GM19397 (cell line): ENCODE results near the gene PTGES.
"Not testable (repeated sequence)": the region's sequence is repeated elsewhere in the genome, so short reads cannot be mapped to it uniquely, and the experiment has no call there.

ENCODE experiments used
- ATAC-seq: cut with Tn5 transposase; IDR thresholded peaks from one replicate; pipeline ENCODE4 v1.9.1; 2021; ENCODE audit warnings: mild to moderate bottlenecking, moderate library complexity; ENCODE audit not compliant: unreplicated experiment

PTGES gene

DNA sequence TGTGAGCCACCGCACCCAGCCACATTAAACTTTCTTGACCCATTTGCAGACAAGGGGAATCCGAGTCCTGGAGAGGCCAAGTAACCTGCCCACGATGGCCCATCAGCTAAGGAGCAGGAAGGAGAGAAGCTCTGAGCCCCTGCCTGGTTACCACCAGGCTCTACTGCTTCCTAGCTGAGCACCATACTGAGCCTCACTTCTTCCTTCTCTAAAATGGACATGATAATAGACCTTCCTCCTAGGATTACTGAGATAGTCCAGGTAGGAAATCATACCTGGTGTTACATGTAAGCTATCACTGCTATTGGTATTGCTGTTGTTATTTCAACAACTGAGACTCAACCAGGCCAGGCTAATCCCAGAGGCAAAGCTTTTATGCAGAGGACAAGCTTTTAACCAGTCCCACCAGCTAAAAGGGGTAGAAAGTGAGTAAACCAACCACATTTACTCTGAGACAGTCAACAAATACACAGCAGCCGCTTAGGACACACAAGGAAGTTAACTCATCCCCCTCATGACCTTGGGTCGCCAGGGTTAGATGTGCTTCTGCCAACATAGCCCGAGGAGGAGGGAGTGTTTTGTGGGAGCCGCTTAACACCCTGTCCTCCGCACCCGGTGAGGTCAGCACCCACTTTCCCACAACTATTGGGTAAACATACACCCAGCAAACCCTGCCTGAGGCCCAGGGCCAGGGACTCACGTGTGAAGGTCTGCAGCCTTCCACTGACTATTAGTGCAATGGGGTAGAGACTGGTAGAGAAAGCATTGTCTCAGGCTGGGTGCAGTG, 20.6 kb upstream of the PTGES start:
- no peak for ATAC-seq

GRCh38 chr9:129770741-129771140, 17.9 kb upstream of the PTGES start:
- no peak for ATAC-seq

- no peak for ATAC-seq
These were observed 16.8 kb upstream of the PTGES start for GRCh38 chr9:129769669-129770068.

GRCh38 chr9:129768486-129768885, 15.6 kb upstream of the PTGES start:
- no peak for ATAC-seq

DNA sequence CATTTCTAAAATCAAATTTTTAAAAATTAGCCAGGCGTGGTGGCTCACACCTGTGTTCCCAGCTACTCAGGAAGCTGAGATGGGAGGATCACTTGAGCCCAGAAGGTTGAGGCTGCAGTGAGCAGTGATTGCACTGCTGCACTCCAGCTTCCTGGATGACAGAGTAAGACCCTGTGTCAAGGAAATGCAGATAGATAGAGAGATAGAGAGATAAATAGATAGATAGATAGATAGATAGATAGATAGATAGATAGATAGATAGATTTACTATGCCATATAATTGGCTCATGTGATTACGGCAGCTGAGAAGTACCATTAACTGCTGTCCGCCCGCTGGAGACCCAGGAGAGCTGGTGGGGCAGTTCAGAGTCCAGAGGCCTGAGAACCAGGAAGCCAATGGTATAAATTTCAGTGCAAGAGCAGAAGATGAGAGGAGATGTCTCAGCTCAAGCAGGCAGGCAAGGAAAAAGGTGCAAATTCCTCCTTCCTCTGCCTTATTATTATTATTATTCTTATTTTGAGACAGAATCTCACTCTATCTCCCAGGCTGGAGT, 13.0 kb upstream of the PTGES start:
- no peak for ATAC-seq

- ATAC-seq, result no peak
These were observed 10.4 kb upstream of the PTGES start for GRCh38 chr9:129762985-129763926.

DNA sequence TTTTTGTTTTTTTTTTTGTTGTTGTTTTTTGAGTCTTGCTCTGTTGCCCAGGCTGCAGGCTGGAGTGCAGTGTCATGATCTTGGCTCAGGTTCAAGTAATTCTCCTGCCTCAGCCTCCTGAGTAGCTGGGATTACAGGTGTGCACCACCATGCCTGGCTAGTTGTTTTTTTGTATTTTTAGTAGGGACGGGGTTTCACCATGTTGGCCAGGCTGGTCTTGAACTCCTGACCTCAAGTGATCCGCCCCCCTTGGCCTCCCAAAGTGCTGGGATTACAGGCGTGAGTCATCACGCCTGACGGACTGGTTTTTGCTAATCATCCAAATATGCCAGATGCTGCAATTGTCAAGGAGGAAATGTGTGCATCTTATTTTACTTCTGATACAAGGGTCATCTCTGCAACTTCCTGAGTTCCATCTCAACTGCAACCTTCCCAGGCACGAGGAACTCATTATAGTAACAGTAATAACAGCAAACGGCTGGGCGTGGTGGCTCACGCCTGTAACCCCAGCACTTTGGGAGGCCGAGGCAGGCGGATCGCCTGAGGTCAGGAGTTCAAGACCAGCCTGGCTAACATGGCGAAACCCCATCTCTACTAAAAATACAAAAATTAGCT, 9.6 kb upstream of the PTGES start:
- ATAC-seq, result not testable (repeated sequence)

DNA sequence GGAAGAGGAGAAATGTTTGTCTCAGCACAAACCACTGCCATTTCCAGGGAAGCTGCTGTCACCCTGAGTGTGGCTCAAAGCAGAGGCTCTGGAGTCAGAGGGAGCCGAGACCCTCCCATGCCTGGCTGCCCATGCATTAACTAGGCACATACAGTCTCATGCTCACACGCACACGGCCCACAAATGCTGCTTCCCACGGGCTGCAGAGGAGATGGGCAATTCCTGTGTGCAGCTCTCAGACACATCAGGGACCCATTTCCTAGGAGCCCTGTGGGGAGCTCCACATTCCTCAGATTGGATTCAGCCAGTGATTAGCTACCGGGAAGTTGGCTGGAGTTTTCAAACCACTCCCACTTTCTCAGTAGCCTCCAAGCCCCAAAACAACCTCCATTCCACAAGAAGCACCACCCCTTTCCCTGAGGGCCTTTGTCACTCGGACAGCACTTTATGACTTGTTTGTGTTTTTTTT, 9.1 kb upstream of the PTGES start:
- no peak for ATAC-seq

DNA sequence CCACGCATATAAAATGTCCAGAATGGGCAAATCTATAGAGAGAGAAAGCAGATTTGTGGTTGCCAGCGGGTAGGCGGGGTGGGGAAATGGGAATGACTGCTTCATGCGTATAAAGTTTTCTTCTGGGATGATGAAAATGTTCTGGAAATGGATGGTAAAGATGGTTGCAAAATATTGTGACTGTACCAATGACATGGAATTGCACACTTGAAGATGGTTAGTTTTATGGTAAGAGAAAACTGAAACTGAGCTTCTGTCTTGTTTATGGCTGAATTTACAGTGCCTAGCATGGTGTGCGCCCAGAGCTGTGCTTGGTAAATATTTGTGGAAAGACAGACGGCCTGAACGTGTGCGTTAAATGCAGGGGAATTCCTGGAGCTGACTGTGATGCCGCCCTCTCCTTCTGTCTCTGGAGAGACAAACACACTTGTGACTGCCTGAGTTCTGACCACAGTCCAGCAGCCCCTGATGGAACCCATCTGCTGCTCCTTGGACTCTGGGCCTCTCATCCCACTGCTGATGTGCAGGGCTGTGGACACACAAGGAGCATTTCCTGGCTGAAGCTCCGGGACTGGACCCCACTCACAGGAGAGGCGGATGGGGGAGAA, 8.6 kb upstream of the PTGES start:
- no peak for ATAC-seq

DNA sequence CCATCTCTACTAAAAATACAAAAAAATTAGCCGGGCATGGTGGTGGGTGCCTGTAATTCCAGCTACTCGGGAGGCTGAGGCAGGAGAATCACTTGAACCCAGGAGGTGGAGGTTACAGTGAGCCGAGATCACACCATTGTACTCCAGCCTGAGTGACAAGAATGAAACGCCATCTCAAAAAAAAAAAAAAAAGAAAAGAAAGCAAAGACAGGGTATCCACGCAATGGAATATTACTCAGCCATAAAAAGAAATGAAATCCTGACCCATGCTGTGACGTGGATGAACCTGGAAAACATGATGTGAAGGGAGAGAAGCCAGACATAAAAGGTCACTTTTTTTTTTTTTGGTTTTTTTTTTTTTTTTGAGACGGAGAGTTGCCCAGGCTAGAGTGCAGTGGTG, 7.9 kb upstream of the PTGES start:
- not testable (repeated sequence) for ATAC-seq

- no peak for ATAC-seq
These were observed 7.1 kb upstream of the PTGES start for GRCh38 chr9:129759804-129760502.

GRCh38 chr9:129759319-129759718, 6.5 kb upstream of the PTGES start:
- no peak for ATAC-seq

- no peak for ATAC-seq
These were observed 4.2 kb upstream of the PTGES start for GRCh38 chr9:129757045-129757444.

- ATAC-seq, result no peak
These were observed 3.3 kb upstream of the PTGES start for GRCh38 chr9:129756191-129756590.

GRCh38 chr9:129755151-129755550, 2.3 kb upstream of the PTGES start:
- ATAC-seq, result no peak

DNA sequence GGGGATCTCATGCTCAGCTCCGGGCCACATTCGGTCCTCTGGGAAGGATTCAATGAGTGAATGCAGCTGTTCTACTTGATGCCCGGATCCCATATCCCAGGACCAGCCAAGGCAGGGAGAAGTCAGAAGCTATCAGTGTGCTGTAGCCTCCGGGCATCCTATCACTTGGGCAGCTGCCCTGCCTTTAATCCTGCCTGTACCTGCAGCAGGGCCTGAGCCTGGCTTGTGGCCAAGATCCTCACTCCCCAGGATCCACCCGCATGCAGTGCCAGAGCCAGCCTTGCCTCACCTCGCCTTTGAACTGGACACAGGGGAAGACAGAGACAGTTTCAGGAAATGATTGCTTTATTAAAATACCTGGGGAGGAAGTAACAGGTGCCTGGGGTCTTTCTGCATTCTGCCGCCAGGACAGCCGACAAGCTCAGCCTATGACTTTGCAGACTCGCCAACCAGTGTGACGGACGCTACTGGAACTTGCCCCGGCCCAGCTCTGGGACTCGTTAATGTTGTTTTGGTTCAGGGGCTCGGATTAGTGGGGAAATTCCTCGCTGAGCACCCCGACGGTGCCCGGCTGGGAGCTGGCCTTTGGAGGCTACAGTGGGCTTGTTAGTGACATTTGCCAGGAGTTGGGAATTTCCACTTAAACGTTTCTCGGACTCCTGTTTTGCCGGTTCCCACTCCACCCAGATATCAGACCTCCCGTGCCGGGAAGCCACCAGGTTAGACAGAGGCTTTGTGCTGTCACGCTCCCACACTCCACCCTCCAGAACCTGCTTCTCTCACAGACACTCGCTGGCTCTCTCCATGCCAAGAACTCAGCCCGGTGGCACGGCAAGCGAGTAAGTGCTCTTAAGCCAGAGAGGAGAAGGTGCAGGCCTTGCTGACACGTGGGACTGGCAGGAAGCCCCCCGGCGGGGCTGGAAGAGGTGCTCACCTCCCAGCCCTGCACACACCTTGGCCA, 721 bp downstream of the PTGES start:
- ATAC-seq, result no peak

DNA sequence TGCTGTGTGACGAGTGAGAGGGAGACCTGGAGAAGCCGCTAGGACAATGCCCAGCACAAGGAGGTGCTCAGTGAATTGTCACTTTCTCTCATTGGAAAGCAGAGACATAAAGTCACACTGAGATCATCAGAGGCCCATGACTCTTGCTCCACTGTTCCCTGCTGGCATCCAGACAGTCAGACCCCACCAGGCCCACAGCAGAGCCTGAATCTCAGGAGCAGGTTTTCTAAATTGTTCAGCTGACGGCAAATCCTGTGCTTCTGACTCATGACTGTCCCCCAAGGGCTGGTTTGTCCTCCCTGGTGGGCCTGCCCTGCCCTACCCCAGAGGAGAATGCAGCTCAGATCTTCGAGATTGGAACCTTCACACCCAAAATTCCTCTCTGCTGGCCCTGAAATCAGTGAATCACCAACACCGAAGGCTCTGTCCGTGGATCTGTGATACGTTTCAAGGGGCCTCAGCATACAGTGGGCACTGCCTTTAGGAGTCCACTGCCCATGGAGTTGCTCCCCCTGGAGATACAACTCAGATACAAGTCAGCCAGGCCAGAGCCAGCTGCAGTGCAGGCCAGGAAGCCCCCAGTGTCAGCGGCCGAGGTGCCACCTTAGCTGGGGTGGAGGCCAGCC, 2.7 kb downstream of the PTGES start:
- ATAC-seq, result no peak

GRCh38 chr9:129749575-129749974, 3.3 kb downstream of the PTGES start:
- no peak for ATAC-seq
